GM23338 (cell line): Measurements from ENCODE around the gene C19orf47. TPM values are rescaled to one million over a fixed set of nuclear protein-coding genes. Genes with fewer than 3 reads are reported as not detected.

Experiments
- ATAC-seq: fragments of 200-7000 bp; cut with Tn5 transposase; 3 replicates; pipeline ENCODE4 v1.9.1; 2020
- DNase-seq: peaks from one replicate; pipeline ENCODE4 v3.0.0-alpha.2; 2015; ENCODE audit warnings: low spot score
- H2AFZ ChIP-seq: fragments of 200-600 bp; sonication (generic); 2 replicates; pipeline ENCODE4 v1.8.0; 2016; ENCODE audit warnings: antibody characterized with exemption, mild to moderate bottlenecking, moderate library complexity
- H3F3A ChIP-seq: fragments of 200-600 bp; sonication (generic); replicated peaks from 2 replicates; pipeline ENCODE4 v1.8.0; 2017; ENCODE audit warnings: antibody characterized with exemption, mixed run types, low read depth
- H3K27ac ChIP-seq: fragments of 200-600 bp; sonication (generic); 2 replicates; pipeline ENCODE4 v1.6.1; 2016; ENCODE audit warnings: low read depth
- H3K27me3 ChIP-seq: fragments of 200-600 bp; sonication (generic); 2 replicates; pipeline ENCODE4 v1.8.0; 2016; ENCODE audit warnings: mild to moderate bottlenecking, mixed run types, moderate library complexity; ENCODE audit not compliant: insufficient read depth
- H3K36me3 ChIP-seq: fragments of 200-600 bp; sonication (generic); 2 replicates; pipeline ENCODE4 v1.8.0; 2016; ENCODE audit warnings: mild to moderate bottlenecking; ENCODE audit not compliant: insufficient read depth
- H3K4me1 ChIP-seq: fragments of 200-600 bp; sonication (generic); 2 replicates; pipeline ENCODE4 v1.8.0; 2016; ENCODE audit warnings: mild to moderate bottlenecking, moderate library complexity; ENCODE audit not compliant: insufficient read depth
- H3K4me2 ChIP-seq: fragments of 200-600 bp; sonication (generic); 2 replicates; pipeline ENCODE4 v1.7.1; 2017; ENCODE audit warnings: mixed run types
- H3K4me3 ChIP-seq: fragments of 200-600 bp; sonication (generic); 2 replicates; pipeline ENCODE4 v1.6.1; 2016; ENCODE audit warnings: mixed run types
- H3K79me2 ChIP-seq: fragments of 200-600 bp; sonication (generic); replicated peaks from 2 replicates; pipeline ENCODE4 v1.8.0; 2017; ENCODE audit warnings: mild to moderate bottlenecking; ENCODE audit not compliant: insufficient read depth
- H3K9me2 ChIP-seq: fragments of 200-600 bp; sonication (generic); 2 replicates; pipeline ENCODE4 v1.8.0; 2017; ENCODE audit not compliant: insufficient read depth
- H4K20me1 ChIP-seq: fragments of 200-600 bp; sonication (generic); replicated peaks from 2 replicates; pipeline ENCODE4 v1.8.0; 2017; ENCODE audit warnings: mild to moderate bottlenecking; ENCODE audit not compliant: insufficient read depth
- H3K27ac Mint-ChIP-seq: 2 replicates; pipeline ENCODE4 v1.8.0; 2020; ENCODE audit warnings: inconsistent platforms, mild to moderate bottlenecking, moderate library complexity, mixed read lengths
- H3K27me3 Mint-ChIP-seq: 3 replicates; pipeline ENCODE4 v1.8.0; 2022; ENCODE audit warnings: low read depth, mild to moderate bottlenecking, moderate library complexity, mixed read lengths, inconsistent platforms; ENCODE audit not compliant: insufficient read depth, poor library complexity
- H3K36me3 Mint-ChIP-seq: 3 replicates; pipeline ENCODE4 v1.8.0; 2021; ENCODE audit warnings: low read depth, mild to moderate bottlenecking, inconsistent platforms, moderate library complexity, mixed read lengths
- H3K4me1 Mint-ChIP-seq: 3 replicates; pipeline ENCODE4 v1.8.0; 2020; ENCODE audit warnings: mild to moderate bottlenecking, inconsistent platforms, mixed read lengths
- H3K4me3 Mint-ChIP-seq: 3 replicates; pipeline ENCODE4 v1.8.0; 2021; ENCODE audit warnings: moderate library complexity, mild to moderate bottlenecking, inconsistent platforms, mixed read lengths
- H3K9me3 Mint-ChIP-seq: 3 replicates; pipeline ENCODE4 v1.8.0; 2020; ENCODE audit warnings: moderate library complexity, mild to moderate bottlenecking, inconsistent platforms, mixed read lengths
- CREB1 ChIP-seq: fragments of 250-450 bp; sonication (Bioruptor Pico); IDR thresholded peaks from 2 replicates; pipeline ENCODE4 v1.5.0; 2020; ENCODE audit warnings: low read depth, mild to moderate bottlenecking, moderate library complexity
- STAT1 ChIP-seq: IDR thresholded peaks from one replicate; pipeline ENCODE4 v1.6.1; 2016; ENCODE audit warnings: antibody characterized with exemption; ENCODE audit not compliant: unreplicated experiment
- ZNF114 ChIP-seq: fragments of 250-450 bp; sonication (Bioruptor Pico); IDR thresholded peaks from 2 replicates; pipeline ENCODE4 v1.5.0; 2020; ENCODE audit warnings: mild to moderate bottlenecking, moderate library complexity
- ZNF331 ChIP-seq: fragments of 250-450 bp; sonication (Bioruptor Pico); IDR thresholded peaks from 2 replicates; pipeline ENCODE4 v1.5.0; 2020; ENCODE audit warnings: low read depth, mild to moderate bottlenecking, moderate library complexity
- polyA plus RNA-seq: library from polyadenylated mRNA; unstranded; fragments of >200 nt; fragmentation: Nextera tagmentation; extraction: Ambion mirVana; gene quantifications from 2 replicates; pipeline ENCODE4 v1.2.1, GENCODE V29; 2016
- total RNA-seq: library from RNA; depleted of rRNA; stranded (reverse); fragments of >200 nt; shearing (Covaris generic); gene quantifications from 2 replicates; pipeline ENCODE4 v1.2.3, GENCODE V29; 2014
- TF ChIP-seq, protein P1 (sequence below): IDR thresholded peaks from 2 replicates; pipeline ENCODE4 v1.6.1; 2016; ENCODE audit warnings: antibody characterized with exemption
- TF ChIP-seq, protein P2 (sequence below): fragments of 250-450 bp; sonication (Bioruptor Pico); IDR thresholded peaks from 2 replicates; pipeline ENCODE4 v1.5.0; 2020; ENCODE audit warnings: mild to moderate bottlenecking, moderate library complexity

The C19orf47 gene
- total and polyA plus RNA-seq, 2 experiments from 2014 or later: 13.1 to 26.6 TPM

DNA sequence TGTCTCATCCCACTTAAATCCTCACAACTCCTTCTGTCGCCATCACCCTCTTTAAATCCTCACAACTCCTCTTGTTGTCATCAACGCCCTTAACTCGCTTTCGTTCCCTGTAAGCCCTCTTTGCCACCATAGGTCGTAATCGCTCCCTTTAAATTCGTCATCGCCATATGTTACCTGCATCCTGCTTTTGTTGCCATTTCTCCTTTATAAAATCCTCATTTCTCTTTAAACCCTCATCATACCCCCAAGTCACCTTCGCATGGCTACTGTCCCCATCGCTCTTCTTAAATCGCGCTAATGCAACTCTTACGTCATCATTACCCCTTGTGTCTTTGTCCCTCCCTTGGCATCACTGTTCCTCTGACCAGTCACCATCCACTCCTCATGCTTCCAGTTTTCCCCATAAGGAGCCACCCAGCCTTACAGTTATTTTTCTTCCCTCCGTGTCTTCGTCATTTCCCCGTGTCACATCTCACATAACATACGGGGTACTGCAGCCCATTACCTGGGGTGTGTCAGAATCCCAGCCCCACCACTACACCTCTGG is 837 bp upstream of the C19orf47 start:
- H3K9me2 ChIP-seq: no peaks in the 10 kb centered on the region
- H3K27me3 Mint-ChIP-seq: peaks cover 5% of the 10 kb centered on the region
- no peaks in the 10 kb centered on the region for H3K36me3 ChIP-seq
- H3K9me3 Mint-ChIP-seq: no peaks in the 10 kb centered on the region; the same call in 2 of the 3 replicates
- H3K4me2 ChIP-seq: peak overlapping the region; percentile 76
- DNase-seq (peak; percentile 34), ATAC-seq (no peak)
- peak overlapping the region; percentile 68 for H3K4me3 ChIP-seq
- H3F3A ChIP-seq: no peaks in the 10 kb centered on the region
- no peak overlapping the region for H3K27ac ChIP-seq
- no peaks in the 10 kb centered on the region for H3K27me3 ChIP-seq
- H3K4me1 ChIP-seq: no peaks in the 10 kb centered on the region
- 0 out of 2 replicates have a peak overlapping the region, but pooled peaks have one; percentile 8 for H2AFZ ChIP-seq
- peak overlapping the region; percentile 86 for H3K4me3 Mint-ChIP-seq
- no peaks in the 10 kb centered on the region; the same call in 2 of the 3 replicates for H3K36me3 Mint-ChIP-seq
- H3K27ac Mint-ChIP-seq: peak overlapping the region; percentile 62
- H3K79me2 ChIP-seq: peaks cover 32% of the 10 kb centered on the region
- peaks cover 7% of the 10 kb centered on the region; the same call in 2 of the 3 replicates for H3K4me1 Mint-ChIP-seq
- TF ChIP-seq CREB1 (CRISPR knock-in tag): peak; percentile 61
- no peak for TF ChIP-seq ZNF114 (CRISPR knock-in tag)
- H4K20me1 ChIP-seq: no peaks in the 10 kb centered on the region

DNA sequence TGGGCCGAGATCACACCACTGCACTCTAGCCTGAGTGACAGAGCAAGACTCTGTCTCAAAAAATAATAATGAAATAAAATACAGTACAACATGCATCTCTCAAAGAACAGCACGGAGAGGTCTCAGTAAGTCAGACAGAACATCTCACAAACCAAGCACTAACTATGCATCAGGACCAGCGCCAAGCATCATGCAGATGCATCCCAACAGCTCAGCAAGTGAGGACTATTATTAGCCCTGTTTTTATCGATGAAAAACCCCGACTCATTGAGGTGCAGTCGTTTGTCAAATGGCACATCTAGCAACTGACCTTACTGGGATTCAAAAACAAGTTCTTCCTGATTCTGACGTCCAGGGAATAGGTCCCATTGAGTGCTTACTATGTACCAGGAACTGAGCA is 3.8 kb downstream of the C19orf47 start:
- H3K4me3 ChIP-seq: no peak overlapping the region
- no peak overlapping the region for H3K27ac Mint-ChIP-seq
- H3K27me3 ChIP-seq: no peaks in the 10 kb centered on the region
- ATAC-seq (no peak), DNase-seq (no peak)
- no peak overlapping the region for H3K27ac ChIP-seq
- no peaks in the 10 kb centered on the region for H3K36me3 ChIP-seq
- H3F3A ChIP-seq: no peaks in the 10 kb centered on the region
- no peak overlapping the region for H2AFZ ChIP-seq
- peaks cover 25% of the 10 kb centered on the region for H3K79me2 ChIP-seq
- H3K36me3 Mint-ChIP-seq: peaks cover 5% of the 10 kb centered on the region; the same call in 2 of the 3 replicates
- no peak overlapping the region for H3K4me2 ChIP-seq
- H3K9me3 Mint-ChIP-seq: no peaks in the 10 kb centered on the region; the same call in 2 of the 3 replicates
- 0 out of 2 replicates have a peak, but pooled peaks cover 4% of the 10 kb centered on the region for H4K20me1 ChIP-seq
- H3K4me3 Mint-ChIP-seq: no peak overlapping the region
- no peaks in the 10 kb centered on the region for H3K9me2 ChIP-seq
- peaks cover 7% of the 10 kb centered on the region; the same call in 2 of the 3 replicates for H3K4me1 Mint-ChIP-seq
- TF ChIP-seq ZNF331 (CRISPR knock-in tag): no peak
- TF ChIP-seq CREB1 (CRISPR knock-in tag): no peak
- H3K27me3 Mint-ChIP-seq: peaks cover 5% of the 10 kb centered on the region
- no peaks in the 10 kb centered on the region for H3K4me1 ChIP-seq

DNA sequence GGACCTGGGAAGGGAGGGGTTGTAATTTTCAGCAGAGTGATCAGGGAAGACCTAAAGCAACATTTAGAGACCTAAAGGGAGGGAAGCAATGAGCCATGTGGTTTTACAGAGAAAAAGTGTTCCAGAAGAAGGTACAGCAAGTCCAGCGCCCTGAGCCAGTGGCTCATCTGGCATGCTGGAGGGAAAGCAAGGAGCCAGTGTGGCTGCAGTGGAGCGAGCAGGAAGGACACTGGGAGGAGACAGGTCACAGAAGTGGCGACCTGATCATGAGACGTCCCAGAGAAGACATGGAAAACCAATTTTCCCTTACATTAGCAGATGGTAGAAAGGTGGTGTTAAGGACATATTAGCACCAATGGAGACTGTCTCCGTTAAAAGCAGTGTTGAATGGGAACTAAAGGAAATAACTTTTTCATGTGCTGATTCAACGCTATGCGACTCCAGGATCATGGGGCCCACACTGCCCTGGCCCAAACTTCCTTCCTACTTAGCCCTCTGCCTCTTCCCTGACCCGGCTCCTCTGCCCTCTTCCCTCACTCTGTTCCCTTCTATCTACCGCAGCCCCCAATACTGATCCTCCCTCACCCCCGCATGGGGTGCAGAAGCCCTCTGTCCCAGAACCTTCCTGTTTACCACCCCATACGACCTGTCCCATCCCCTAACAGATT is 5.4 kb downstream of the C19orf47 start:
- Histone ChIP-seq H3K4me3 (no peak overlapping the region), H3K4me2 (no peak overlapping the region), H3K27ac (no peak overlapping the region), H3K9me2 (no peaks in the 10 kb centered on the region), H3K36me3 (no peaks in the 10 kb centered on the region), H4K20me1 (0 out of 2 replicates have a peak, but pooled peaks cover 4% of the 10 kb centered on the region), H3K4me1 (no peaks in the 10 kb centered on the region), H2AFZ (no peak overlapping the region), H3K79me2 (peaks cover 18% of the 10 kb centered on the region), H3K27me3 (no peaks in the 10 kb centered on the region), H3F3A (no peaks in the 10 kb centered on the region)
- no peak for ATAC-seq
- H3K9me3 Mint-ChIP-seq: no peaks in the 10 kb centered on the region
- TF ChIP-seq, protein P1, sequence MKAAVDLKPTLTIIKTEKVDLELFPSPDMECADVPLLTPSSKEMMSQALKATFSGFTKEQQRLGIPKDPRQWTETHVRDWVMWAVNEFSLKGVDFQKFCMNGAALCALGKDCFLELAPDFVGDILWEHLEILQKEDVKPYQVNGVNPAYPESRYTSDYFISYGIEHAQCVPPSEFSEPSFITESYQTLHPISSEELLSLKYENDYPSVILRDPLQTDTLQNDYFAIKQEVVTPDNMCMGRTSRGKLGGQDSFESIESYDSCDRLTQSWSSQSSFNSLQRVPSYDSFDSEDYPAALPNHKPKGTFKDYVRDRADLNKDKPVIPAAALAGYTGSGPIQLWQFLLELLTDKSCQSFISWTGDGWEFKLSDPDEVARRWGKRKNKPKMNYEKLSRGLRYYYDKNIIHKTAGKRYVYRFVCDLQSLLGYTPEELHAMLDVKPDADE: no peak
- TF ChIP-seq, protein P2, sequence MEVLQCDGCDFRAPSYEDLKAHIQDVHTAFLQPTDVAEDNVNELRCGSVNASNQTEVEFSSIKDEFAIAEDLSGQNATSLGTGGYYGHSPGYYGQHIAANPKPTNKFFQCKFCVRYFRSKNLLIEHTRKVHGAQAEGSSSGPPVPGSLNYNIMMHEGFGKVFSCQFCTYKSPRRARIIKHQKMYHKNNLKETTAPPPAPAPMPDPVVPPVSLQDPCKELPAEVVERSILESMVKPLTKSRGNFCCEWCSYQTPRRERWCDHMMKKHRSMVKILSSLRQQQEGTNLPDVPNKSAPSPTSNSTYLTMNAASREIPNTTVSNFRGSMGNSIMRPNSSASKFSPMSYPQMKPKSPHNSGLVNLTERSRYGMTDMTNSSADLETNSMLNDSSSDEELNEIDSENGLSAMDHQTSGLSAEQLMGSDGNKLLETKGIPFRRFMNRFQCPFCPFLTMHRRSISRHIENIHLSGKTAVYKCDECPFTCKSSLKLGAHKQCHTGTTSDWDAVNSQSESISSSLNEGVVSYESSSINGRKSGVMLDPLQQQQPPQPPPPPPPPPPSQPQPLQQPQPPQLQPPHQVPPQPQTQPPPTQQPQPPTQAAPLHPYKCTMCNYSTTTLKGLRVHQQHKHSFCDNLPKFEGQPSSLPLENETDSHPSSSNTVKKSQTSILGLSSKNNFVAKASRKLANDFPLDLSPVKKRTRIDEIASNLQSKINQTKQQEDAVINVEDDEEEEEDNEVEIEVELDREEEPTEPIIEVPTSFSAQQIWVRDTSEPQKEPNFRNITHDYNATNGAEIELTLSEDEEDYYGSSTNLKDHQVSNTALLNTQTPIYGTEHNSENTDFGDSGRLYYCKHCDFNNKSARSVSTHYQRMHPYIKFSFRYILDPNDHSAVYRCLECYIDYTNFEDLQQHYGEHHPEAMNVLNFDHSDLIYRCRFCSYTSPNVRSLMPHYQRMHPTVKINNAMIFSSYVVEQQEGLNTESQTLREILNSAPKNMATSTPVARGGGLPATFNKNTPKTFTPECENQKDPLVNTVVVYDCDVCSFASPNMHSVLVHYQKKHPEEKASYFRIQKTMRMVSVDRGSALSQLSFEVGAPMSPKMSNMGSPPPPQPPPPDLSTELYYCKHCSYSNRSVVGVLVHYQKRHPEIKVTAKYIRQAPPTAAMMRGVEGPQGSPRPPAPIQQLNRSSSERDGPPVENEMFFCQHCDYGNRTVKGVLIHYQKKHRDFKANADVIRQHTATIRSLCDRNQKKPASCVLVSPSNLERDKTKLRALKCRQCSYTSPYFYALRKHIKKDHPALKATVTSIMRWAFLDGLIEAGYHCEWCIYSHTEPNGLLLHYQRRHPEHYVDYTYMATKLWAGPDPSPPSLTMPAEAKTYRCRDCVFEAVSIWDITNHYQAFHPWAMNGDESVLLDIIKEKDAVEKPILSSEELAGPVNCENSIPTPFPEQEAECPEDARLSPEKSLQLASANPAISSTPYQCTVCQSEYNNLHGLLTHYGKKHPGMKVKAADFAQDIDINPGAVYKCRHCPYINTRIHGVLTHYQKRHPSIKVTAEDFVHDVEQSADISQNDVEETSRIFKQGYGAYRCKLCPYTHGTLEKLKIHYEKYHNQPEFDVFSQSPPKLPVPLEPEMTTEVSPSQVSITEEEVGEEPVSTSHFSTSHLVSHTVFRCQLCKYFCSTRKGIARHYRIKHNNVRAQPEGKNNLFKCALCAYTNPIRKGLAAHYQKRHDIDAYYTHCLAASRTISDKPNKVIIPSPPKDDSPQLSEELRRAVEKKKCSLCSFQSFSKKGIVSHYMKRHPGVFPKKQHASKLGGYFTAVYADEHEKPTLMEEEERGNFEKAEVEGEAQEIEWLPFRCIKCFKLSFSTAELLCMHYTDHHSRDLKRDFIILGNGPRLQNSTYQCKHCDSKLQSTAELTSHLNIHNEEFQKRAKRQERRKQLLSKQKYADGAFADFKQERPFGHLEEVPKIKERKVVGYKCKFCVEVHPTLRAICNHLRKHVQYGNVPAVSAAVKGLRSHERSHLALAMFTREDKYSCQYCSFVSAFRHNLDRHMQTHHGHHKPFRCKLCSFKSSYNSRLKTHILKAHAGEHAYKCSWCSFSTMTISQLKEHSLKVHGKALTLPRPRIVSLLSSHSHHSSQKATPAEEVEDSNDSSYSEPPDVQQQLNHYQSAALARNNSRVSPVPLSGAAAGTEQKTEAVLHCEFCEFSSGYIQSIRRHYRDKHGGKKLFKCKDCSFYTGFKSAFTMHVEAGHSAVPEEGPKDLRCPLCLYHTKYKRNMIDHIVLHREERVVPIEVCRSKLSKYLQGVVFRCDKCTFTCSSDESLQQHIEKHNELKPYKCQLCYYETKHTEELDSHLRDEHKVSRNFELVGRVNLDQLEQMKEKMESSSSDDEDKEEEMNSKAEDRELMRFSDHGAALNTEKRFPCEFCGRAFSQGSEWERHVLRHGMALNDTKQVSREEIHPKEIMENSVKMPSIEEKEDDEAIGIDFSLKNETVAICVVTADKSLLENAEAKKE (CRISPR knock-in tag): no peak
- TF ChIP-seq STAT1: no peak
- H3K36me3 Mint-ChIP-seq: peaks cover 8% of the 10 kb centered on the region; the same call in 2 of the 3 replicates
- H3K4me1 Mint-ChIP-seq: peaks cover 4% of the 10 kb centered on the region; the same call in 1 of the 3 replicates
- H3K27ac Mint-ChIP-seq: peak overlapping the region; percentile 2; the same call in 1 of the 2 replicates
- no peak overlapping the region for H3K4me3 Mint-ChIP-seq
- no peak for DNase-seq
- no peaks in the 10 kb centered on the region for H3K27me3 Mint-ChIP-seq
